Measurements from ENCODE around the gene MICAL3.

Gene MICAL3

DNA sequence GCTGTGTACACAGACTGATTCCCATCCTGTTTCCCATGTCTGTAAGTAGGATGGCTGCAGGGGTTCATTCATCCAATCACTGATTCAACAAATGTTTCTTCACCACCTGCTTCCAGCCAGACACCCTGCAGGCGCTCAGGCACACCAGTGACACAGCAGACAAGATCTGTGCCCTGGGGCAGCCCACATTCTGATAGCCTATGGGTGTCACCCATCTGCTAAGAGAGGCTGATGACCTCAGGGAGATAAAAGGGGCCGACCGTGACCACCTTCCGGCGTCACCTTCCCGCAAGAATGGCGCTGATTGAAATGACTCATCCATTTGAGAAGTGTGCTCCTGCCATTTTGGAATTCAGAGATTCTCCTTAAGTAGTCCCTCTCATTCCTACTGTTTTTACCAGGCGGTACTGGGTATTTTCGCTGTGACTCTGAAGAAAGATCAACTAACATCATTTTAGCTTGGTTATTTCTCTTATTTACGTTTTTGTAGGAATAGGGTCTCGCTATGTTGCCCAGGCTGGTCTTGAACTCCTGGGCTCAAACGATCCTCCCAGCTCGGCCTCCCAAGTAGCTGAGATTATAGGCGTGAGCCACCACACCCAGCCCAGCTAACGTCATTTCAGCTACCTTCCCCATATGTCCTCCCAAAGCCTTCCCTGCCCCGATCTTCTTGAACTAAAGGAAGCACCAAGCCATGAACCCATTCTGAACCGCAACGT, 176.8 kb downstream of the MICAL3 start:
- DNase-seq (ENCODE audit: low read depth in 4 of 4, low spot score in 1 of 4), result no peak

DNA sequence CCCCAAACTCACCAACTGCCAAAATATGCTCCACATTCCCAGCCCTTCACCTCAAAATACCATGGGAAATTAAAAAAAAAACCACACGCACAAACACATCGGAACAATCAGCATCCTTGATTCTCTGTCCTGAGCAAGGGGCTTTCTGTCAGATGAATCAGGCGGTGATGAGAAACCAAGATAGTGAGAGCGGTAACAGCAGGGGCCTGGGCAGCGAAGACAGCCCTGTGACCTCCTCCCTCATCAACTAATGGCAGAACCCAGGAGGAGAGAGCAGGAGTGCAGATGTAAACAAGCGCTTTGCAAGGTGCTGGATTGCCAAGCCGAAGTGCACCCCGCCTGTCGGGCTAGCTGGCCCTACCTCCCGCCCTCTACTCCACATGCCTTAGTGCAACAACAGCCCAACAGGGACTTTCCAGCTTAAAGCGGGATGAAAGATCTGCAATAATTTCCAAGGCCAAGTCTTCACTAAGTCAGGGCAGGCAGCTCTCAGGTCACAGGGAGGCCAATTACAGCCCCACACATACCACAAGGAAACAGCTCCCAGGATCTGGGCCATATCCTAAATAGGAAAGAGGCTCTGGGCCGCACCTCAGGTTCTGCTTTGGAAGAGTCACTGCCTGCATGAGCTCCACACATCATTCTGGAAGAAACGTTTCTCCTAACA, 177.9 kb downstream of the MICAL3 start:
- no peak for DNase-seq (ENCODE audit: low read depth in 4 of 4, low spot score in 1 of 4)

DNA sequence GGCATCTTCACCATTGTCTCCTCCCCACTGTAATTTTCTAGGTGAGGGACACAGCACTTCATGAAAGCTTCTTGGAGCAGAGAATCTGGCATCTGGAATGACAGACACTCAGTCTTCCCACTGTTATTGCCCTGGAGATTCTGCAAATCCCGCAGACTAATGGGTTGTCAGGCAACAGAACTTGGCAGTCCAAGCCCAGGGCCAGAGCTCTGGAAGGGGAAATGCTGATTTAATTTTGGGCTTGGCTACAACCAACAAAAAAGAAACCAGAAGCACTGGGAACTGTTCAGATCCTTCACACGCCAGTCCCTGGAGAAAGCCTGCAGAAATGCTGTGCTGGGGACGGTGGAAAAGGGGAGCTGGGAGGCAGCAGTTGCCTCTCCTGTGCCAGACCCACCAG, 178.6 kb downstream of the MICAL3 start:
- no peak for DNase-seq (ENCODE audit: low read depth in 4 of 4, low spot score in 1 of 4)

DNA sequence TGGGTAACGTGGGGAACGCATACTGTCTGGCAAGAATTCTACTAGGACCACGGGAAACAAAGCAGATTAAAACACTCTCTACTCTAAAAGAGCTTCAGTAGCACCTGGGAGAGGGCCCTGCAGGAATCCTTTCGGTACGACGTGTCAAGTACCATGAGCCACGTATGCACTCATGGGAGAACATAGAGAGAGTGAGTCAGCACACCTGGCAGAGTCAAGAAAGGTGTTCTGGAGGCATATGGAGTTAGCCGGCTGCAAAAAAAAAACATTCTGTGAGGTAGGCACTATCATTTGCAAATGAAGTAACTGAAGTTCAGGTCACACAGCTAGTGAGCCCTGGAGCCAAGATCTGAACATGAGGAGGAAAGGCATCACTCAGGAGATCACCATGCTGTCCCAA, 179.0 kb downstream of the MICAL3 start:
- DNase-seq (ENCODE audit: low read depth in 4 of 4, low spot score in 1 of 4), result no peak

DNA sequence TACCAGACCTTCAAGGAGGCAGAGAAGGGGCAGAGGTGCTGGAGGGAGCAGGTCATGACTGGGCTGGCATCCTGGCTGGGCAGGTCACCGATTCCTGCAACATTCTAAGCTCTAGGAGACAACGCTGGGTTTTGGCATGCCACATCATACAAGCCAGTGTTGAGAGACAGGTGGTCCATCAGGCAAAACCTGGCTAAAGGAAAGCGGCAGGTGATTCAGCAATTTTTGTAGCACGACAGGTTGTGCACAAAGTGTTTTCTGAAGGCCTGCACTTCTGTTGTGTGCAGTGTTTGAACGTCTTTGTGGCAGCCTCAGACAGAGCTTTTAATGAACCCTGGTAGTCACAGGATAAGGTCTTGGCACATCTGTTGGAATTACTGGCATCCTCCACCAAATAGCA, 180.2 kb downstream of the MICAL3 start:
- DNase-seq (ENCODE audit: low read depth in 4 of 4, low spot score in 1 of 4), result no peak

DNA sequence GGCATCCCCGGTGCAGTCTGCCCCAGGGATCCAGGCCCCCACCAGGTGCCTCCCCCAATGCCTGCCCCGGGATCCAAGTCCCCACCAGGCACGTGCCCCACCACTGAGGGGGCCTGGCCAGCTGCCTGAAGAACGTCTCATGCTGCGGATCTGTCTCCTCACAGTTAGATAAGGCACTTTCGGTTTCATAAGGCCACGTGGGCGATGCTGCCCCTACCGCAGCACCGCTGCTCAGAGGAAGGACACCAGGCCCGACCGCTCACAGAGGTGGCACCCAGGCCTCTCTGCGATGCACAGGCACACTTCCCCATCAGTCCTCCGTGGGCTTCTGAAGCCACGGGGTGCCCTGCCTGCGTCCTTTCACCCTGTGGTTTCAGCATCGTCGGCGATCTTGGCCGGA, 182.0 kb downstream of the MICAL3 start:
- peak in 1 of 4 experiments; percentile 7 for DNase-seq (ENCODE audit: low read depth in 4 of 4, low spot score in 1 of 4)

DNA sequence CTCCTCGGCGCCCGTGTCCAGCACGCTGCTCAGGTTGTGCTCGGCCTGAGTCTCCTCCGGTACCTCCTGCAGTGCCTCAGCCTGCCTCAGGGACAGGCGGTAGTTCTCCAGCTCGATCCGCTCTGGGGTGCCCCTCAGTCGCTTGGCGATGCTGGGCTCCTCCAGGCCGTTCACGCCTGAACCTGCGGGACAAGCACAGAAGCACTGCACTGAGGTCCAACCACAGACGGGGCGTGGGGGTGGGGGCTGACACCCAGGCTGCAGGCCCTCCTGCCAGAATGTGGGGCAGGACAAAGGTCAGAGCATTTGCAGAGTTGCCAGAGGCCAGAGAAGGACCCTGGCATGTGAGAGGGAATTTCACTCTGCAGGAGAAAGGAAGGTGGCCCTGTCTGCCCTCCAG, 182.5 kb downstream of the MICAL3 start:
- DNase-seq (ENCODE audit: low read depth in 4 of 4, low spot score in 1 of 4), result no peak

DNA sequence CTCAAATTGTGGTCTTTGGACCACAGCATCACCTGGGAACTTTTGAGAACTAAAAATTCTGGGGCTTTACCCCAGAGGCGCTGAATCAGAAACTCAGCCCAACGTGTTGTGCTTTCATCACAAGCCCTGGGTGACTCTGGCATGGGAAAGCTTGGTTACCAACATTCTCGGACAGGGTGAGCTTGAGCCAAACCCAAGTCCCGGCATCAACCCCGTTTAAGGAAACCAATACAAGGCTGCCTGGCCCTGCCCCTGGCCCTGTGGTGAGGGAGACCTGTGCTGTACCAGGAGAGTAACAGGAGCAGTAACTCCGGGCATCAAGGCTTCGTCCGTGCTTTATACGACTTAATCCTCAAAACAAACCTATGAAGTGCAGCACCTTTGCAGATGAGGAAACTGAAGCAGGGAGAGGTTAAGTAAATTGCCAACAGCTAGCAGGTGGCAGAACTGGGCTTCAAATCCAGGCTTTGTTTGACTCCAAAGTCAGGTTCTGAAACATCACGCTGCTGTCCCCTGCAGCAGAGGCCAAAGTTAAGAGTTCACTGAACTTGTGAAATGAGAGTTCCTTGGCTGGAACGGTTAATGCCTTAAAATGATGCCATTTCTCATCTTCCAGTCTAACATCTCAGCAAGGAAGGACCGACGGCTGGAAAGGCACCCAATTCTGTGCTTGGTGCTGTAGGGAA, 186.0 kb downstream of the MICAL3 start:
- no peak for DNase-seq (ENCODE audit: low read depth in 4 of 4, low spot score in 1 of 4)

DNA sequence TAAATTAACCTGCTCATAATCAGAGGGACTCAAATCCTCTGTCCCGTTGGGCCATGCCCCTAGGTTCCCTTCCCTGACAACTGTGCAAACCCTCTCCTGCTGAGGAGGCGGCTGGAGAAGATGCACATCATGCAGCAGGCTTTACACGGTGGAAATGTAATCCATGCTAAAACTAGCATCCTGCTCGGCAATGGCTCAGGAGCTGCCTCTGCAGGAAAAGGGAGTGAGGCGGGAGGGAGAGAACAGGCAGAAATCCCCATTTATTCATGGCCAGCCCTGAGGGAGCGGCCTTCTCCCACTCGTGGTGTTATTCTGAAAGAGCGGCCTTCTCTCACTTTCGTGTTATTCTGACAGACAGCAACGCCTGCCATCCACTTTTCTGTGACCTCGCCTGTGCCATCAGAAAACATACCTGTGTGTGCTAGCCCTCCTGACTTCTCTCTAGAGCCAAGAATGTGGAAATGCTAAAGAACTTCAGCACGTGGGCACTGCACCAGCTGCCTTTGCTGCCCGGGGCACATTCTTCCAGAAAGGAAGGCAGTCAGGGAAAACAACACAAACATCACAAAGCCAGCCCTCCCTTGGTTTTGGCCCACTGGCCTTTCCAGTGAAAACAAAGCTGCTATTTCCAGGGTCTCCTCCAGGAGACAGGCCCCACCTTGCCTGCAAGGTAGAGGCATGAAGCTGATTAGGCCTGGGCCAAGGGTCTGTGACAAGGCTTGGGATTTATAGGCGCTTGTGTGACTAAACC, 187.2 kb downstream of the MICAL3 start:
- no peak for DNase-seq (ENCODE audit: low read depth in 4 of 4, low spot score in 1 of 4)

DNA sequence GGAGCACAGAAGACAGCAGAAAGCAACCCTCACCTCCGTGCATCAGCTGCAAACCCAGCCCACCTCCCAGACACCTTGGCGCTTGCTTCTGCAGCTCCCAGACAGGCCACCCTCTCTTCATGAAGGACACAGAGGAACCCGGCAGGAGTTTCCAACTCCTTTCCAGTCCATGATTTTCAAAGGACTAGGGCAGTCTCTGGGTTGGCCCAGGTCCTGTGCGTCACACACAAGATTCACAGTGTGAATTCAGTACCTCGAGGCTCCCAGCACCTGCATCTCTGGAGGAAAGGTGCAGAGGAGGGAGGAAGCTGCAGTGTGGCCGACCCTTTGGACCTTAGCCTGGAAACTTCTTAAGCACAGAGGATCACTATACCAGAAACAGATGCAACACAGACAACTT, 189.1 kb downstream of the MICAL3 start:
- no peak for DNase-seq (ENCODE audit: low read depth in 4 of 4, low spot score in 1 of 4)

DNA sequence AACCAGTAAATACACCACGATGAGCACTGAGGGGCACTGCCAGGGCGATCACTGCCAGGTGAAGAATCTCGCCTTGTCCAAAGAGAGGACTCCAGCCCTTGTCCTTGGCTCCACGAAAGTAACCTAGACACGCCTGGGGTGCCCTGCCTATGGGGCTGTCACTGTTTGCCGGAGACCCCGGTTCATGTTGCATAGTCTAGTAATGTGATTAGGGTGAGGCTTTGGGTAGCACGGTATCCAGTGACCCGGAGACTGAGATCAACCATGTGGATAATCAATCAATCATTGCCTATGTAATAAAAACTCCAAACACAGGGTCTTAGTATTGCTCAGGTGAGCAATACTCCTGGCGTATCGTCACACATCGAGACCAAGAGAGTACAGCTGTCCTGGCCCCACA, 190.9 kb downstream of the MICAL3 start:
- no peak for DNase-seq (ENCODE audit: low read depth in 4 of 4, low spot score in 1 of 4)

DNA sequence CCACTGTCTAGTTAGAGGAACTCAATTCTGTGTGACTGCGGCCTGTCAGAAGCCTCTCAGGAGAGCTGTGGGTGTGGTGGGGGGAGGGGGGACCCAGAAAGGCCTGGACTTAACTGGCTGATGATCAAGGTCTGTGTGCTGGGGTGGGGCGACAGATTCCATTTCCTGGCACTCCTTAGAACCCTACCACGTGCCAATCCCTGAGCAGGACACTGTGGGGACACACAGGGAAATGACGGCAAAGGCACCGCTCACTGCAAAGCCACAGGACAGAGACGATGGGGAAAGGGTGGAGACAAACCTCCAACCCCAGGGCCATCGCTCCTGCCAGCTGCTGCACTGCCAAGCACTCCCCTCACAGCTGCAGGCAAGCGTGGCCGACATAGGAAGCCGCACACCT, 191.7 kb downstream of the MICAL3 start:
- no peak for DNase-seq (ENCODE audit: low read depth in 4 of 4, low spot score in 1 of 4)

DNA sequence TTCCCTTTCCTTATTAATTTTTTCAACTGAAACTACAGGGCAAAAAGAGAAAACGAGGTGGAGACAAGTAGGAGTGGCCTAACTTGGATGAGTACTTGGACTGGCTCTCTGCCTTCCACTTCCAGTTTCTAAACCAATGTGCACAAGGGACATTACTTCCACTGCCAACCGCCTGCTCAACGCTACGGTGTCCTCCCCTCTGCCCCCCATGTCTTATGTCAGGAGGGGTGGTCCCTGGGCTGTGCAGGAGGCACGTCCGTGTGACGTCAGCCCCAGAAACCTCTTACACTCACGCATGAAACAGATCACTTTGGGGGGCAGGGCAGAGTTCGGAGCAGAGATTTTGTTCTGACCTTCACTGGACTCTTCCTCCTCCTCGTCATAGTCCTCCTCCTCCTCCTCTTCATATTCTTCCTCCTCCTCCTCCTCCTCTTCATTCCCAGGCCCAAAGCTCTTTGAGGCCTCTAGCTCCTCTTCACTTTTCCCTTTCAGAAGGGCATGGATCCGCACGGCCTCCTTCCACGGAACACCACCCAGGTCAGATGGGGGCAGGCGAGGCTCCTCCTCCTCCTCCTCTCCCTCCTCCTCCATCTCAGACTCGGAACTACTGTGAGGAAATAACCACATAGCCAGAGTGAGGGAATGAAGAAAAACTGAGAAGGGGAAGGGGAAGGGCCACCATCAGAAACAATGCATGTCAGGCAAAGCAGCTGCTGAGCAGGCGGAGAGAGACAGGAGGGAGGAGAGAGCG, 192.7 kb downstream of the MICAL3 start:
- no peak for DNase-seq (ENCODE audit: low read depth in 4 of 4, low spot score in 1 of 4)

DNA sequence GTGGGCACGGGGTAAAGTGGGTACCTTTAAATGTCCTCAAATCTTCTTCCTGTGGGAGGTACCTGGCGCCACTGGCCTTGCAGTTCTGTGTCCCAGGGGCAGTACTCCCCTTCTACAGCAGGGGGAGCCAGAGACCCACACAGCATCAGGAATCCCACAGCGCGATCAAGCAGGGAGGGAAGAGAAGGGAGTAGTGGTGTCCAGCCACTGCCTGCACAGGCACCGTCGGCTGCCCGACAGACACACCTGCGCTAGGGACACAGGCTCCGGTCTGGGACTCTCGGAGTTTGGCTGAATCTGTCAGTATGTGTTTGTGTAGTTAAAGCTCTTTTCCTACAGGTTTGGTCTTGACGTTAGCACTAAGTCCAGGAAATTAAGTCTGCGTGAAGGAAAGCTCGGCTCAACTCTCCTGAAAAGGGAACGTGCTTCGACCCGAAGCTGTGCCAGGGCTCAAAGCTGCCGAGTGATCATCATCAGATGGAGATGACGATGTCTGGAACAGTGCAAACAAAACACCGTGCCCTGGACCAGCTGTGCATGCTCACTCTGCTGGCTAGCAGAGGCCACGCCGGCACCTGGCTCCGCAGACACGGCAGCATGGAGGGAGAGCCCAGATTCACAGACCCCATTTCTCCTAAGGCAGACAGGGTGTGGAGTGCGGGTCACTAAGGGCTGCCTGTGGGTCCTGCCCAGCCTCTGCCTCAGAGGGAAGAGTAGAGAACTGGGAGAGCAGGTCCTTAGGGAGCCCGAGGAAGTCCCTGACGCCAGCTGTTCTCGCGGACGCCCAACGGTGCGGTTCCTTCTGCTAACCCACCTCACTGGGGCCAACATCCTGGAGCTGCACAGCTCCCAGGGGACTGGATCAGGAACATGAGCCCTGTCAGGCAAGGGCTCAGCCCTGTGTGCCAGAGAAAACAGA, 194.1 kb downstream of the MICAL3 start:
- peak; percentile 66 to 75 (median 71) for DNase-seq (ENCODE audit: low read depth in 4 of 4, low spot score in 1 of 4)

DNA sequence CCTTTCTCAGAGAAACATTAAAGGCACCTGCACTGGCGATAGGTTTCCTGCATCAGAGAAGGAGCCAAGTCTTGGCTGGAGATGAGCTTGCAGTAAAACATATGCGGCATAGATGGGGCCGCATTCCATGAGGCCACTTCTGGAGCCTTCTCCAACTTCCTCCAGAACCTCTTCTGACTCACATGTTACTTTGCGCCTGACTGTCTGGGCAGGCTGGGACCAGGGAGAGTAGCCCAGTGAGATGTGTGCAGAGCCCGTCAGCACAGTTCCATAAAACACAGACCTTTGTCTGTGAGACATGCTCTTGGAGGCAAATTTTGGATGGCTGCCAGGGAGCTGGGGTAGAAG, 194.7 kb downstream of the MICAL3 start:
- no peak for DNase-seq (ENCODE audit: low read depth in 4 of 4, low spot score in 1 of 4)

DNA sequence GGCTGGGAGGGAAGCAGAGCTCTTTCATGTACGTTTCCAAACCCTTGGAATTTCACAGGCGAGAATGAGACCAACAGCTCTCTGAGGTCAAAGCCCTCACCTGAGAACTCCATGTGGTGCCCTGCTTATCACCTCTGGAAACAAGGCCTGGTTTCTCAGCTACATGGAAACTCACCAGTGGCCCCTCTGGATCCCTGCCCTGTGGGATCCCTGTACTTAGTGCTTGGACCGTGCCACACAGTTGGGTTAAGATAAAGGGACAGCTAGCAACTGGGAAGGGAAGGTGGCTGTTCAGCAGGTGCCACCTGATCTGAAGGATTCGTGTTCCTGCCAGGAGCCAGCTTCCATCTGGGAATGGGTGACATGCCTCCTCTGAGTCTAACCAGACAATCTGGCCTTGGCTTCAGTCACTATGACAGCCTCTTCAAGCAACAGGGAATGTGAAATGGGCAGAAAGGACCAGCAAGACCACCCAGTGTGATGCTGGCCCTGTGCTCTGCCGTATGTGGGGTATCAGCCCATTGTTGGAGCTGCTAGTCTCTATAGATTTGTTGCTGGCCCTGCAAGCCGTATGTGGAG, 195.8 kb downstream of the MICAL3 start:
- no peak for DNase-seq (ENCODE audit: low read depth in 4 of 4, low spot score in 1 of 4)

DNA sequence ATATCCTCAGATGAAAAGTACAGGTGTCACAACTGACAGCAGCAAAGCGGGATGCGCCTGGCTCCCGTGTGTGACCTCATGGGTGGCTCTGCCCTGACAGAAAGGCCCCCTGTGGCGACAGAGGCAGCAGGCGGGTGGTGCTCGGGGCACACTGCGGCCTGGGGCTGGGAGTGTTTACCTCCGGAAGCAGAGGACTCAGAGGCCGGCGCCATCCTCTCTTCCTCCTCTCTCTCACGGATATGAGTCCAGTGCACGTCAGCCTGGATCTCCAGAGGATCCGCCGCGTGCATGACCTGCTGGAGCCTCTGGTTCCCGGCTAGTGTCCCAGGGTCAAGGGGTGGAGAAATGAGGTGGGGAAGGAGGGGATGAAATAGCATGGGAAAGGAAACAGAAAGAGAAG, 196.9 kb downstream of the MICAL3 start:
- no peak for DNase-seq (ENCODE audit: low read depth in 4 of 4, low spot score in 1 of 4)

DNA sequence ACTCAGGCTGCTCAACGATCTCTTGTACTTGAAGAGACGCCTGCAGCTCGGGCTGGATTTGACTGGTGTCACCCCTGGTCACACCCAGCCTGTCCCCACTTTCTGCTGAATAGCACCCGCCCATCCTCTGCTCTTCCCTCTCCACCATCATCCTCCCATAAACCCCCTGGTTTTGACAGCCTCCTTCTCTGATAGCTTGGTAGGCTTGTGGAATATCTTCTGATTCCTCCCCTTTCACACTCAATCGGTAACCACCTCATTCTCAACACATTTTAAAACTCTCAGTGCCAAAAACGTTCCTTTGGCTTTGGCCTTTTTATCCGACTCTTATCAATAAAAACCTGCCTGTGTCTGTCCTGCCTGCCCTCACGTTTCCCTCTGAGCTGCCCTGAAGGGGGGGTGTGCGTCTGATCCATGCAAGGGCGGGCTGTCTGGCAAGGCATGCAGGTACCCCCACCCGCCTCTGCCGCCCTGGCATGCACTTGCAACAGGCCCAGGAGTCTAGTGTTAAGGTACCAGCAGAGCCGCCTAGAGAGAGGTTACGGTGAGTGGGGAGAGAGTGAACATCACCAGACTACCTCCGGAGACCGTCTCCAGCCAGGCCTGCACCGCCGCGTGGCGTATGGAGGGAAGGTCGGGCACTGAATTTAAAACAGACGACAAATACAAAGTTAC, 198.3 kb downstream of the MICAL3 start:
- DNase-seq (ENCODE audit: low read depth in 4 of 4, low spot score in 1 of 4), result no peak

DNA sequence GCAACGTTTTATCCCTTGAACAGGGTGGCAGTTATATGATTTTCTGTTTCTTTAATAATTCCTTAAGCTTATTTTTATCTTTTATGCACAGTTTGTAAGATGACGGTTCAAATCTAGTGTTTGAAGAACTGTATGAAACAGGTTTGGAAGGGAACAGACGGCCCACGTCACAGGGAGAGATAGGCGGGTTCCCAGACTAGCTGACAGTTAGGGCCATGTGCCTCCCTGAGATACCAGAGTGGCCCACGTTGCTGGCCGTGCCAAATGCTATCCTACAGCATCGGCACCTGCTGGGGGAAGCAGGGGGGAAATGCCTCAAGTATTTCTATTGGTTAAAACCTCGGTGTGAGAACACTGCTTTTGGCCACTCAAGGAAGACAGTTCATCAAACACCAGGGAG, 199.9 kb downstream of the MICAL3 start:
- no peak for DNase-seq (ENCODE audit: low read depth in 4 of 4, low spot score in 1 of 4)
